Breast epithelium (tissue), 3 donors: ENCODE measurements around the gene CPEB2.

ENCODE experiments used
- POLR2A ChIP-seq: fragments of 450-650 bp; IDR thresholded peaks from one replicate; pipeline ENCODE4 v1.6.1; 2016; ENCODE audit warnings: antibody characterized with exemption, mild to moderate bottlenecking, moderate library complexity
- POLR2AphosphoS5 ChIP-seq, 3 donors: sonication (generic); formaldehyde crosslinking; IDR thresholded peaks; one replicate each; pipeline ENCODE4 v1.6.1; 2017; ENCODE audit warnings: antibody characterized with exemption in 3 of 3
- TF ChIP-seq, protein P1 (sequence below), 3 donors: fragments of 450-650 bp; IDR thresholded peaks; one replicate each; pipeline ENCODE4 v1.5.1; 2016 to 2017; ENCODE audit warnings: antibody characterized with exemption in 3 of 3, mild to moderate bottlenecking in 3 of 3, moderate library complexity in 3 of 3

- TF ChIP-seq, protein P1, sequence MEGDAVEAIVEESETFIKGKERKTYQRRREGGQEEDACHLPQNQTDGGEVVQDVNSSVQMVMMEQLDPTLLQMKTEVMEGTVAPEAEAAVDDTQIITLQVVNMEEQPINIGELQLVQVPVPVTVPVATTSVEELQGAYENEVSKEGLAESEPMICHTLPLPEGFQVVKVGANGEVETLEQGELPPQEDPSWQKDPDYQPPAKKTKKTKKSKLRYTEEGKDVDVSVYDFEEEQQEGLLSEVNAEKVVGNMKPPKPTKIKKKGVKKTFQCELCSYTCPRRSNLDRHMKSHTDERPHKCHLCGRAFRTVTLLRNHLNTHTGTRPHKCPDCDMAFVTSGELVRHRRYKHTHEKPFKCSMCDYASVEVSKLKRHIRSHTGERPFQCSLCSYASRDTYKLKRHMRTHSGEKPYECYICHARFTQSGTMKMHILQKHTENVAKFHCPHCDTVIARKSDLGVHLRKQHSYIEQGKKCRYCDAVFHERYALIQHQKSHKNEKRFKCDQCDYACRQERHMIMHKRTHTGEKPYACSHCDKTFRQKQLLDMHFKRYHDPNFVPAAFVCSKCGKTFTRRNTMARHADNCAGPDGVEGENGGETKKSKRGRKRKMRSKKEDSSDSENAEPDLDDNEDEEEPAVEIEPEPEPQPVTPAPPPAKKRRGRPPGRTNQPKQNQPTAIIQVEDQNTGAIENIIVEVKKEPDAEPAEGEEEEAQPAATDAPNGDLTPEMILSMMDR (IDR thresholded peaks at IDR 0.05) = no peak
- TF ChIP-seq POLR2AphosphoS5 (IDR thresholded peaks at IDR 0.05) (peak; percentile 84 to 96 (median 89)), POLR2A (peak; percentile 79)
Observed at GRCh38 chr4:15001869-15002658, at the start of gene CPEB2.
